ENCODE data around the gene ROR1.

DNA sequence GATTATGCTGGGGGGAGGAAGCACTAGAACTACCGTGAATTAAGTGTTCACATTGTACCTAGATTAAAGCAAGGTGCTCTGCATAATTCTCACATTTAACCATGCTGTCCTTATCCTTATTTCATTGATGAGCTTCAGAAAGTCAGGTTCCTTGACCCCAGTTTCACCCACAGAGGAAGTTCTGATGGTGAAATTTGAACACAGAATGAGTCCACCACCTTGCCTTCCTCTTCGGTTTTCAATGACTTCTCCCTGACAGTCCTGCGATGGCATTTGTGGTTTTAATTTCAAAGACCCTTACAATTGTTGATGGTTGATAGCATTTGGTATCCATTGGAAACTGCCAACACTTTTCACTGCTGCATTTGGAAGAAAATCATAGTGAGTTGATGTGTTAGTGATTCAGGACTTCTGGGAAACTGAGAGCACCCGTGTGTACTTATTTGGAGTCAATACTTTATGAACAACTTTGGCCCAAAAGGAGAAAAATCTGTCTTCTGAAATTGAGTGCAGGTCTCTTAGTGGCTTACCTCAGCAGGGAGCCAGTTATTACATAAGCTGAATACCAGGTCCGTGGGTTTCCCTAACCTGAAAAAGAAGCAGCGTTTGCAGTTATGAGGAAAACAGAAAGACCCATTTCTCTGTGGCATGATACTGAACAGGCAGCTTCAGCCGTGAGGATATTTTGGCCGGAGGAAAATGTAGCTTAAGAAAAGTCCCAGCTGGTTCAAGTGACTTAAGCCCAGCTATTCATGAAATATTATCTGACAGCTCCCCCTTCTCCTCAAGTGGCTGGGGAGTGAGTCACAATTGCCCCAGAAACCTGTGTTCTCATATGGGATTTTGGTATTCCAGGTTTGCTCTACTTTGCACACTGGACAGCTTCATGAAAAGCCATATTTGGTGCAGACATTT, 47.5 kb downstream of the ROR1 start:
- TF ChIP-seq, protein P1, sequence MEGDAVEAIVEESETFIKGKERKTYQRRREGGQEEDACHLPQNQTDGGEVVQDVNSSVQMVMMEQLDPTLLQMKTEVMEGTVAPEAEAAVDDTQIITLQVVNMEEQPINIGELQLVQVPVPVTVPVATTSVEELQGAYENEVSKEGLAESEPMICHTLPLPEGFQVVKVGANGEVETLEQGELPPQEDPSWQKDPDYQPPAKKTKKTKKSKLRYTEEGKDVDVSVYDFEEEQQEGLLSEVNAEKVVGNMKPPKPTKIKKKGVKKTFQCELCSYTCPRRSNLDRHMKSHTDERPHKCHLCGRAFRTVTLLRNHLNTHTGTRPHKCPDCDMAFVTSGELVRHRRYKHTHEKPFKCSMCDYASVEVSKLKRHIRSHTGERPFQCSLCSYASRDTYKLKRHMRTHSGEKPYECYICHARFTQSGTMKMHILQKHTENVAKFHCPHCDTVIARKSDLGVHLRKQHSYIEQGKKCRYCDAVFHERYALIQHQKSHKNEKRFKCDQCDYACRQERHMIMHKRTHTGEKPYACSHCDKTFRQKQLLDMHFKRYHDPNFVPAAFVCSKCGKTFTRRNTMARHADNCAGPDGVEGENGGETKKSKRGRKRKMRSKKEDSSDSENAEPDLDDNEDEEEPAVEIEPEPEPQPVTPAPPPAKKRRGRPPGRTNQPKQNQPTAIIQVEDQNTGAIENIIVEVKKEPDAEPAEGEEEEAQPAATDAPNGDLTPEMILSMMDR (IDR thresholded peaks at IDR 0.05), result no peak
- TF ChIP-seq POLR2A (IDR thresholded peaks at IDR 0.05; ENCODE audit: low read depth), result no peak
